NCI-H146 treated with DMSO at 0.1 percent for 48 hours (cell line): ENCODE measurements around the gene TNFRSF8.
"Not testable (repeated sequence)": the region's sequence is repeated elsewhere in the genome, so short reads cannot be mapped to it uniquely, and the experiment has no call there.

Experiments used
- DNase-seq: peaks from one replicate; lab custom pipeline; 2025; ENCODE audit not compliant: unreplicated experiment; lab: John Stamatoyannopoulos, UW

The TNFRSF8 gene

GRCh38 chr1:12038356-12039163 is 24.5 kb upstream of the TNFRSF8 start:
- DNase-seq, result no peak

- no peak for DNase-seq
Observed at GRCh38 chr1:12039164-12039525, 24.0 kb upstream of the TNFRSF8 start.

DNA sequence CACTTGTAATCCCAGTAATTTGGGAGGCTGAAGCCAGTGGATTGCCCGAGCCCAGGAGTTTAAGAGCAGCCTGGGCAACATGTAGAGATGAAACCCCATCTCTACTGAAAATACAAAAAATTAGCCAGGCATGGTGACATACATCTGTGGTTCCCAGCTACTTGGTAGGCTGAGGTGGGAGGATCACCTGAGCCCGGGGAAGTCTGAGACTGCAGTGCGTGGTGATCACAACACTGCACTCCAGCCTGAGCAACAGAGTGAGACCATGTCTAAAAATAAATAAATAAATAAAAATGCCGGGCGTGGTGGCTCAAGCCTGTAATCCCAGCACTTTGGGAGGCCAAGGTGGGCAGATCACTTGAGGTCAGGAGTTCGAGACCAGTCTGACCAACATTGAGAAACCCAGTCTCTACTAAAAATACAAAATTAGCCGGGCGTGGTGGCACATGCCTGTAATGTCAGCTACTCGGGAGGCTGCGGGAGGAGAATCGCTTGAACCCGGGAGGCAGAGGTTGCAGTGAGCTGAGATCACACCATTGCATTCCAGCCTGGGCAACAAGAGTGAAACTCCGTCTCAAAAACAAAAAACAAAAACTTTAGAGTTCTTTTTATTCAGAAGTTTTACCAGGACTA is 23.2 kb upstream of the TNFRSF8 start:
- not testable (repeated sequence) for DNase-seq

- no peak for DNase-seq
Observed at GRCh38 chr1:12040457-12041051, 22.5 kb upstream of the TNFRSF8 start.

- not testable (repeated sequence) for DNase-seq
Observed at GRCh38 chr1:12044187-12044877, 18.8 kb upstream of the TNFRSF8 start.

DNA sequence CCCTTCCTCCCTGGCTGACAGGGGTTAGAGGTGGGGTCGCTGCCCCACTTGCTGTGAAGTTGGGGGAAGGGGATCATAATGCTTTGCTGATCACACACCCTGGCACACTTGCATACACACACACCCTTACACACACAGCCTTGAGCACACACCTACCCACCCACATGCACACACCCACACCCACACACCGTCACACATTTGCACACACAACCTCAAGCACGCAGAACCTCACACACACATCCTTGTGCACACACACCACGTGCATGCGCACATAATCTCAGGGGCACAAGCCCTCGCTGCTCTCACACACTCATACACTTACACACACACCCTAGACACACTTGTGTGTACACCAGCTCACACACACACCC is 16.4 kb upstream of the TNFRSF8 start:
- DNase-seq, result no peak

DNA sequence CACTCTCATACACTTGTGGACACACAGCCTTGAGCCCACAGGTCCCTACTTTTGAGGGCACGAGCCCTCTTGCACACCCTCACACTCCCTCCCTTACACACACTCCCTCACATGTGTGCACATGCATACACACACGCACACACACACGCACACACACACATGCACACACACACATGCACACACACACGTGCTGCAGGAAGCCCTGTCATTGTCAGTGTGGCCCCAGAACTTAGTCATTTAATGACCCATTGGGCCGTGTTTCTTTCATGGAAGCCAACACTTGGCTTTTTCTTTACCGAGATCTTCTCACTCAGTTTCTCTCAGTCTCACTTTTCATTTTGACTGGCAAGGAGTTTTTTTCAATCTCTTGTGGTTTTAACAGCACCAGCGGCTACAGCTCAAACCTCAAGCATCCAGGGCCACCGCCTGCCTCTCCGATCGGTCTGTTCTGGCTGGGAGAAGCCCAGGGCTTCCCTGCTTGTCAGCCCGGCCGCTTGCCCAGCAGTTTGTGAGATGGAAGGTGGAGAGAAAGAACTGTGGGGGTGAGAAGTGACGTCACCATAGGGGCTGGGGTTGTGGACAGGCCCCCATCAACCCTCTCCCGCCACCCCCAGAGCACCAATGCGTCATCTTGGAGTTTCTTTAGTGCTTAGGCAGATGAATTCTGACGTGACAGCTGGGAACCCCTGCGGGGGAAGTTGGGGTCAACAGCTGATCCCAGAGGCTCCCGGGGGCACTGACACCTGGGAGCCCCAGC is 15.8 kb upstream of the TNFRSF8 start:
- DNase-seq, result no peak

GRCh38 chr1:12048372-12048771 is 14.7 kb upstream of the TNFRSF8 start:
- no peak for DNase-seq

GRCh38 chr1:12049616-12050015 is 13.5 kb upstream of the TNFRSF8 start:
- DNase-seq, result peak; percentile 75

GRCh38 chr1:12051361-12051760 is 11.7 kb upstream of the TNFRSF8 start:
- no peak for DNase-seq

GRCh38 chr1:12052008-12052573 is 11.0 kb upstream of the TNFRSF8 start:
- DNase-seq, result no peak

GRCh38 chr1:12052997-12053686 is 10.0 kb upstream of the TNFRSF8 start:
- DNase-seq, result no peak

- DNase-seq, result no peak
Observed at GRCh38 chr1:12053752-12054548, 9.2 kb upstream of the TNFRSF8 start.

DNA sequence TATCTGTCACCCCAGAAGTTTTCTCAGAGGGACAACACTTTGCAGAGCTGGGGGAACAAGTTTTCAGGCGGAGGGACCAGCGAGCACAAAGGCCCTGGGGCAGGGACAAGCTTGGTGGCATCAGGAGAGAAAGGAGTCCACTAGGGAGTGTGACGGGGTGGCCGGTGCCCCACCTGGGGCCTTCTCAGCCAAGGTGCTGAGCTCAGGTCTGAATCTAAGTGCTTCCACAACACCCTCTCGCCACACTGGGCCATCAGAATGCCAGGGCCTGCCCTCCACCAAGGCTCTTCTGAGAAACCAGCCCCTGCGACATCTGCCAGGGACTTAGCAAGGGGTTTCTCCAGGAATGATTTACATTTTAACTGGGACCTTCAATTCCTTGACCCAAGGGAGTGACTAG is 7.8 kb upstream of the TNFRSF8 start:
- no peak for DNase-seq

DNA sequence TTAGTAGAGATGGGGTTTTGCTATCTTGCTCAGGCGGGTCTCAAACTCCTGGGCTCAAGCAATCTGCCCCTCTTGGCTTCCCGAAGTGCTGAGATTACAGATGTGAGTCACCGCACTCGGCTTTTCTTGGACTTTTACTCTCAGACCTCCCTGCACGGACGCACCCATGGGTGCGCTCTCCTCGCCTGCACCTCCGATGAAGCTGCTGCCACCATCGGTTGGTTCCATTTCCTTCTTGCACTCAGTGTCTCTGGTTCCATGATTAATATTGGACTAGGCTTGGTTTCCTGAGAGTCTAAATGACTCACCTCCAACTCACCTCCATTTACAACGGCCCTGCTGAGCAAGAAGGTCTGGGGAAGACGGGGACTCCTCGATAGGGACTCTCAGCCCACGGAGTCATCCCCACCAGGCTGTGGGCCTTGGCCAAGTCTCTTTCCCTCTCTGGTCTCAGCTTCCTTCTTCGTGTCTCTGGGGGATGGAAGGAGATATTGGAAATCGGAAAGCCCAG is 6.7 kb upstream of the TNFRSF8 start:
- DNase-seq, result no peak

- no peak for DNase-seq
Observed at GRCh38 chr1:12057382-12057781, 5.7 kb upstream of the TNFRSF8 start.

DNA sequence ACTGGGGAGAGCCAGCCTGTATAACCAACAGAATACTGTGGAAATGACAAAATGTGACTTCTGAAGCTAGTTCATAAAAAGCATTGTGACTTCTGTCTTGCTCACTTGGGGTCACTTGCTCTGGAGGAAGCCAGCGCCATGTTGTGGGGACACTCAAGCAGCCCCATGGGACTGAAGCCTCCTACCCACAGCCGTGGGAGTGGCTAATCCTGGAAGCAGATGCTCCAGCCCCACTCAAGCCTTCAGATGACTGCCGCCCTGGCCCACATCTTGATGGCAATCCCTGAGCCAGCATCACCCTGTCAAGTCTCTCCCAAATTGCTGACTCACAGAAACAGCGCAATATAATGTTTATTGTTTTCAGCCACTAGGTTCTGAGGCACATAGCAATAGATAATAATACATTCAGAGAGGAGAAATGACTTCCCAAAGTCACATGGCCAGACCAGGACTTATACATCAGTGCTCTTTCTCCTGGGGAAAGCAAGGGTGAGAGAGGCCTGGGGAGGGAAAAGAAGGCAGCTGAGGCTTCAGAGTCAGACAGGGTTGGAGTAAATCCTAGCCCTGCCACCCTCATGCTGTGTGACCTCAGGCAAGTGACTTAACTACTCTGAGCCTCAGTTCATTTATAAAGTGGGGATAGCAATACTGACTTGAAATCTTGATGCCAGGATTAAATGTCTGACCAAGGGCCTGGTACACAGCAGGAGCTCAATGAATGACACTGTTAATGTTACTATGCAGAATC is 5.0 kb upstream of the TNFRSF8 start:
- DNase-seq, result no peak

- DNase-seq, result no peak
Observed at GRCh38 chr1:12059226-12059625, 3.9 kb upstream of the TNFRSF8 start.
